Medulla oblongata (tissue), 1 donor: ENCODE results near the gene TRH.
"Not testable (repeated sequence)": the region's sequence is repeated elsewhere in the genome, so short reads cannot be mapped to it uniquely, and the experiment has no call there.

Source experiments
- DNase-seq: peaks from one replicate; pipeline ENCODE4 v3.0.0-alpha.2; 2015; ENCODE audit errors: extremely low spot score

TRH gene

DNA sequence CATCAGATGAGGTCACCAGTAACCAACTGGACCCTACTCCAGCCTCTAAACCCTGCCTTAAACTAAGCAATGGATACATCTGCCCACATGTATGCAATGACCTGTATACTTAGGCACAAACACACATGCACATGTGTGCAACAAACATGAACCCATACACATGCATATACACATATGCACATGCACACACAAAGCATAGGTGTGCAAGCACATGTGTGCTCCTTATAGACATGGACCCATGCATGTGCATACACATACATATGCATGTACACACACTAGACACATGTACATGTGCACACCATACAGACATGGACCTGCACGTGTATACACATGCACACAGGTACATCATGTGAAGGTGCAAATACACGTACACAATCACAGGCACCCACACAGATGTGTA is 8.6 kb upstream of the TRH start:
- no peak for DNase-seq

DNA sequence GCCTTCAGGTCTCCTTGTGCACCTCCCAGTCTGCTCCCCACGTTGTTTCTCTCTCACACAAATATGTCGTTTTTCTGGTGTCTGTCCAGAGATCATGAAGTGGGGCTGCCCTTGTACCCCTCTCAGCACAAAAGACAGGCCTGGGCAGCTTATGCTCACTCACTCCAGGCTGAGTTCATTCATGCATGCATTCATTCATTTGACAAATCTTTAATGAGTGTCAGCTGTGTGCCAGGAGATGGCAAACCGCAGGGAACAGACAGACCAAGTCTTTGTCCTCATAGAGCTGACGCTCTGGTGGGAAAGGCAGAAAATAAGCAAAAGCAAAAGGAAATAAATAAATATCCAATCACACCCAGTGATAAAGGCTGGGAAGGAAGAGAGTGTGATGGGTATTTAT is 7.6 kb upstream of the TRH start:
- no peak for DNase-seq

DNA sequence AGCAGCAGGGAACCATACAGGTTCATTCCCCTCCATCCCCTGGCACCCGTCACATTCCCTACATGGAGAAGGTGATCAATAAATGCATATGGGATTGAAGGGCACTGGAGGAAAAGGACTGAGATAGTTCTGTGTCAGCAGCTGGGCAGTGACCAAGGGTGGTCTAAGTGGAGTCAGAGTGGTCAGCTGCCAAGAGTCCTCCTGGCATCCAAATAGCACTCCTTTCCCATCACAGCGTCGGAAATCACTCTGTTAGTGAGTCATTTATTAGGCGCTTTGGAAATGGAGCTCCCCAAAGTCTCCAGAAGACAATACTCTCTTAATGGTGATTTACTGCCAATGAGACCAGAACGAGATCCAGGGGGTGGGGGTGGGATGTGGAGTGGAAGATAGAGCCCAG is 6.8 kb upstream of the TRH start:
- DNase-seq, result no peak

DNA sequence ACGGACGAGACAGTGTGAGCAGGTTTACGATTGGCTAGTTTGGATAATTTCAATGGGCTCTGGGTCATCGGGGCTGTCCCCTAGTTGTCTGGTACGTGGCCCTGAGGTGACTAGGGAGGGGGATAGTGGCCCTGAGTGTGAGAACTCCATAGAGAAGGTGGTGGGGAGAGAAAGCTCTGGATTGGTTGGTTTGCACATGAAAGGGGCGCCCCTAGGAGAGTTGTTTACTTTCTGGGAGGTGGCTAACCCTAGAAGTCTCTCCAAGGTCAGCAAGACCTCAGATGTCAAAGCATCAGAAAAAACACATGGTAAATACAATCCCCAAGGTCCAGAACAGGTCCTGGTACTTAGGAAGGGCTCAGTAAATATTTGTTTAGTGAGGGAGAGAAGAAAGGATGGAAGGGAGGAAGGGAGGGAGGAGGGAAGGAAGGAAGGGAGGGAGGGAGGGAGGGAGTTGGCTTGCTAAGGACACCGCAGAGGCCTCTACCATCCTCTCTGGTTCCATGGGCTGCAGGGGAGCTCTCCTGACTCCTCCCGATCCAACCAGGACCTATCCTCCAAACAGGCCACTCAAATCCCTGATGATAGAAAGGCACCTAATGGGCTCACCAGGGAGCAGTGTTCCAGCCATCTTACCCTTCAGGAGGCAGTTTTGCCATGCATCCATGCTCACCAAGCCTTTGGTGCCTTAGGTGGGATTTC is 3.0 kb upstream of the TRH start:
- DNase-seq, result no peak

DNA sequence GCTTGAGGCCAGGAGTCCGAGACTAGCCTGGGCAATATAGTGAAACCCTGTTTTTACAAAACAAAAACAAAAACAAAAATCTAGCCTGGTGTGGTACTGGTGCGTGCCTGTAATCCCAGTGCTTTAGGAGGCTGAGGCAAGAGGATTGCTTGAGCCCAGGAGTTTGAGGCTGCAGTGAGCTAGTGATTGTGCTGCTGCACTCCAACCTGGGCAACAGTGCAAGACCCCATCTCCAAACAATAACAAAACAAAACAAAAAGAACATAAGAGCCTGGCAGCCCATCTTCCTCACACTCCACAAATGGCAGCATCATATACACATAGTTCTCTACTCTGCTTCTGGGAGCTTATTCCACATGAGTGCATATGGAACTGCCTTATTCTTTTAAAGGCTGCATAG is 2.2 kb upstream of the TRH start:
- DNase-seq, result no peak

DNA sequence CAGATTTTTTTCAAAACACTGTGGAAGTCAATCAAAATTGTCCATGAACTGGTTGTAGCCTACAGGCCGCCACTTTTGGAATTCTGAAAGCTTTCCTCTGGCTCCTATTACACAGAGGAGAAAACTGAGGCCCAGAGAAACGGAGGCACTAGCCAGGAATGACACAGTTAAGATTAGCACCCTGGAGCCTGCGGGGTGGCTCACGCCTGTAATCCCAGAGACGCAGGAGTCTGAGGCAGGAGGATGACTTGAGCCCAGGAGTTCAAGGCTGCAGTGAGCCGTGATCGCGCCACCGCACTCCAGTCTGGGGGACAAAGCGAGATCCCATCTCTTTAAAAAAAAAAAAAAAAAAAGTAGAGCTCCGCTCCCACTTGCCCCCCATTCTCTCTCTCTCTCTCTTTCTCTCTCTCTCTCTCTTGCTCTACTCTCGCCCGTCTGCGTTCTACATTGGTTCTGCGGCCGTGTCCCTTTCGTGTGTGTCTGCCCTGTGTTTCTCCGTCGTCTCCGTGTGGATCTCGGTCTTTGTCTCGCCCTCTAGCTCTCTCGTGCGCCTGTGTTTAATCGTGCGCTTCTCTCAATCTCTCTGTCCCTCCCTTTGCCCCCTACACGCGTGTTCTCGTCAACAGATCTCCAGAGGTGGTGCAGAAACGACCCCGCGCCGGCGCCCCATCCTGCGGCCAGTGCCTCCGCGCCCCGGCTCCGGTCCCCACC is 512 bp upstream of the TRH start:
- DNase-seq, result no peak

DNA sequence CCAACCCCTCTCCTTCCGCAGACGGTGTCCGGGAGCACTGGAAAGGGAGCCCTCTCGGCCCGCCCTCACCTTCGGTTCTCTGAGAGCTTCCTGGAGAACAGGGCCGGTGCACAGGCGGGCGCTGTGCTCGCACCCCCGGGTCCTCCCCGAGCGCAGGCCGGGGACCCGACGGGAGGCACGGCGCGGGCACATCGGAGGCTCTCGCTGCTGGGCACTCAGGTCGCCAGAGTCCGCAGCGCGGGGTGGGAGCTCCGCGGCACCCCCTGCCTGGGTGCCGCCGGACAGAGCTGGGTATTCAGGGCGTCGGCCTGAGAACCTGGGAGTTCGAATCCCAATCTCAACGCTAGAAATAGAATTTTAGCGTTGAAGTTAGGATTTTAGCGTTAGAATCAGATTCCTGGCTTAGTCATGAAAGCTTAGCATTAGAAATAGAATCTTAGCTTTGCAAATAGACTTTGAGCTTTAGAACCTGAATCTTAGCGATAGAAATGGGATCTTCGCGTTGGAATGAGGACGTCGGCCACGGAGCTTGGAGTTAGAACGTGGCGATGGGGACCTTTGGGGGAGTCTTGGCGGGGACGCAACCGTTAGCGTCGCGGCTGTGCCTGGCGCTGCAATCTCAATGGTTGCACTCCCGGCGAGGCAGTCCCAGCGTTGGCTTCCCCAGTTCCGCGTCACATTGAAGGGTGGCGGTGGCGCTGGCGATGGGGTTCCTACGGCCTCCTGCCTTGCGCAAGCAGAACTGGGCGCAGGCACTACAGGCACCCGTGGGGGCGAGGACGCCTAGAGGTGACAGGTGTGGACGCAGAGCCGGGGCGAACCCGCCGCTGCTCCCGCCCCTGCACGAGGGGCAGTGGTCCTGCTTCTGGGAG is 549 bp downstream of the TRH start:
- DNase-seq, result peak; percentile 11

DNA sequence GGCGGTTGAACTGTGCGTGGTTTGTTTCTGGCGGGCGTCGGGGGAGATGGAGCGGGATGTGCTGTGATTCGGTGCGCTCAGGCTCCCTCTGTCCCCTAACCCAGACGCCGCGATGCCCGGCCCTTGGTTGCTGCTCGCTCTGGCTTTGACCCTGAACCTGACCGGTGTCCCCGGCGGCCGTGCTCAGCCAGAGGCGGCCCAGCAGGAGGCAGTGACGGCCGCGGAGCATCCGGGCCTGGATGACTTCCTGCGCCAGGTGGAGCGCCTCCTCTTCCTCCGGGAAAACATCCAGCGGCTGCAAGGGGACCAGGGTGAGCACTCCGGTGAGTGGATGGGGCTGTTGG is 1.2 kb downstream of the TRH start:
- DNase-seq, result no peak

DNA sequence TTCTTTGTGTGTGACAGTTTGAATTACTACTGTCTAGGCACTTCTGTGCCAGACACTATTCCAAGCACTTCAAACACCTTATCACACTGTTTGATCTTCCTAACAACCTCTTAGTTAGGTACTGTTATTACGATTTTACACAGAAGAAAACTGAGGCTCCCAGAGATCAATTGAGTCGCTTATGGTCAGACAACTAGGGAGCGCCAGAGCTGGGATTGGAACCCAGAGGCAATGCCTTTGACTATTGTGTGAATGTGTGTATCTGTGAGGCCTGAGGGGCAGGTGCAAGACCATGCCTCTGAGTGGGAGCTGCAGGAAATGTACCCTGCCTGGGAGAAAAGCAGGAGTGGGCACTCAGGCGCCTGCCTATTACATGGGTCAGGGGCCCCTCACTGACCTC is 1.8 kb downstream of the TRH start:
- no peak for DNase-seq

DNA sequence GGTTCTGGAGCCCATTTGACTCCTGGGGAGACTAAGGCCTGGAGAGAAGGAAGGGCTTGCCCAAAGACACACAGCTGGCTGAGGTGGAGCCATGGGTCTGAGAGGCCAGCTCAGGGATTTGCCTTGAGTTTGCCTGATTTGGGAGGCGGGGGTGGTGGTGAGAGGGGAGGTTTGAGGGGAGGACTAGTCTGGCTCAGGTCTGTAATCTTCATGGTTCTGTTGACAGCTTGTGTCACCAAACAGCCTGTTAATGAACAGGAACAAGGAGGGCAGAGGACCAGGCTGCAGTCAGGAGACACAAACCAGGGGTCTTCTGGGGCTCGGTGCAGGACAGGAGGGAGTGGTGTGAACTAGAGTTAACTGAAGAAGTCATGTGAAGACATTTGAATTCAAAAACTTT is 3.6 kb downstream of the TRH start:
- DNase-seq, result no peak

DNA sequence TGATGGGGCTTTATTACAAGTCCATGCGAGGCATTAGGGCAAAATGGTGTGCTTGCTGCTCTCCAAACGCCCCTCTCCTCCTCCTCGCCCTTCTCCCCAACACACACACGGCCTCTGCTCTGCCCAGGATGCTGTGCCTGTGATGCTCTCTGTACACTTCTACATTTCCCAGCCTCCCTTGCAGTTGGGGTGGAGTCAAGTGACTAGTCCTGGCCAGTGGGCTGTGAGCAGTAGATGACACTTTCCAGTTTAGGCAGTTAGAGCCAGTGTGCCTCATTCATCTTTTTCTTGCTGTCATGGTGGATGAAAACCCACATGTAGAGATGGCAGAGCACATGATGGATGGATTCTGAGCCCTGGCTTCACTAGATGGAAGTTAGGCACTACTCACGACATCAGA is 5.4 kb downstream of the TRH start:
- DNase-seq, result no peak

DNA sequence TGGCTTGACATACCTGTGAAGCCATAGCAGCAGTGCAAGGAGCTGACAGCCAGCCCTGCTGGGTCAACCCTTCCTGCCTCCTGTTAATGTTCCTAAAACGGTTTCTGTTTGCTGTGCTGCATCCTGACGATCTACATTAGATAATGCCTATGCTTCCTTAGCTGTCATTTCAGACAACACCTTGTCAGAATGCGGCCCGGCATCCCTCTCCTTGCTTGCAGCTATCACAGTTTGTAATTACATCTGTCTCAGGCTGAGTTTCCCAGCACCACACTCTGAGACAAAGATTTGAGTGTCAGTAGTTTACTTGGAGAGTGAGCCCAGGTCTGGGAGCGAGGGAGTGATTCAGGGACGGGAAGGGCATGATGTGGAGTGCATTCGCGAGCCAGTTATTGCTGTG is 9.0 kb downstream of the TRH start:
- DNase-seq, result no peak

DNA sequence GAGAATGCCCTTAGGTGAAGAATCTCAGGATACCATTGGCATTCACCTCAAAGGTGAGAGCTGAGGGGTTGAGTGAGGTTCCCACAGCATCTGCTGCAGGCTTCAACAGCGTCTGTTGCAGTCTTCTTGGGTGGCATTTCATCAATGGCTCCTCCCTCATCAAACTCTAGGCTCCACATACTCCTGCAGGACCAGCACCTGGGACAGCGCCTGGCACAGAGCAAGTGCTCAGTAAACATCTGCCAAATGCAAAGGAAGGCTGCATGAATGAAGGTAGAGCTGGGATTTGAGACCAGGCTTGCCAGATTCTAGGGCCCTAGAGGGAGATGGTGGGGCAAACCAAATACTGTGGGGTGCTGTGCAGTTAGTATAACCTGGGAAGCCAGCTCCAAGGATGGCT is 9.6 kb downstream of the TRH start:
- DNase-seq, result no peak

DNA sequence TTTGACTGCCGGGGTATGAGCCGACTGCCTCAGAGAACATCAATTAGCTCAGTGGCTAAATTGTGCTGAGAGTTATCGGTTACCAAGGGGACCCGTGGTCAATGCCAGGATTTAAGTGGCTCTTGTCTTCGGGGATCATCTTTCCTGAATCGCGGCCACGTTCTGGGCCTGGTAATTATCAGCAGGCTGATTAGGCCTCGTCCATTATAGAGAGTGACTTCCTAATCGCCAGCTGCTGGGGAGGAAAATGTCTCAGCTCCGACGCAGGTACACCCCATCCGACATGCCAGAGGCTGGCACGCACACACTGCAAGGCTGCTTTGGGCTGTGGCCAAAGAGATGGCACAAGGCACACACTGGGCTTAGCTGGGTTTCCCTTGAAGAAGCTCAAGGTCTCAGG is 10.6 kb downstream of the TRH start:
- no peak for DNase-seq

DNA sequence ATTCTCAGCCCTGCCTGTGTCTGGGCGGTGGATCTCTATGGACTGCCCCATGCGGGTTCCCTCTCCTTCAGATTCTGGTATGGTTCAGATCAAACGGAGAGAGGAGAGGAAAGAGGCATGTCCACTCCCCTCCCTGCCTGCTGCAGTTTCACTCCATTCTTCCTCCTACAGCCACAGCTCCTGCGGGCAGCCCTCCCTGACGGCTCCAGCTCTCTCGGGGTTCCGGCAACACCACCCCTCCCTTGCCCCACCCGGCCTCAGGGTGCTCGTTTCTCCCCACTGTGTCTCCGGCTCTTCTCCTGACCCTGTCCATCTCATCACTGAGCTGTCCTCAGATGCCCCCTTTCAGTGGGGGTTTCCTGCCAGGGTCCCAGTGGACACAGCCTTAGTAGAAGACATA is 13.9 kb downstream of the TRH start:
- no peak for DNase-seq

DNA sequence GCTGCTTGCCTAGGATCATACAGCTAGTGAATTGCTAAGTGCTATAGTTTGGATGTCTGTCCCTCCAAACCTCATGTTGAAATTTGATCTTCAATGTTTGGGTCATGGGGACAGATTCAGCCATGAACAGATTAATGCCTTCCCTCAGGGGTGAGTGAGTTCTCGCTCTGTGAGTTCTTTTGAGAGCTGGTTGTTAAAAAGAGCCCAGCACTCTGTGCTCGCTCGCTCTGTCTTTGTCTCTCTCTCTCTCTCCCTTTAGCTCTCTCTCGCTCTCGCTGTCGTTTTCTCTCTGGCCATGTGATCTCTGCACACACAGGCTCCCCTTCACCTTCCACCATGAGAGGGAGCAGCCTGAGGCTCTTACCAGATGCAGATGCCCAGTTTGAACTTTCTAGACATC is 14.9 kb downstream of the TRH start:
- peak; percentile 14 for DNase-seq

DNA sequence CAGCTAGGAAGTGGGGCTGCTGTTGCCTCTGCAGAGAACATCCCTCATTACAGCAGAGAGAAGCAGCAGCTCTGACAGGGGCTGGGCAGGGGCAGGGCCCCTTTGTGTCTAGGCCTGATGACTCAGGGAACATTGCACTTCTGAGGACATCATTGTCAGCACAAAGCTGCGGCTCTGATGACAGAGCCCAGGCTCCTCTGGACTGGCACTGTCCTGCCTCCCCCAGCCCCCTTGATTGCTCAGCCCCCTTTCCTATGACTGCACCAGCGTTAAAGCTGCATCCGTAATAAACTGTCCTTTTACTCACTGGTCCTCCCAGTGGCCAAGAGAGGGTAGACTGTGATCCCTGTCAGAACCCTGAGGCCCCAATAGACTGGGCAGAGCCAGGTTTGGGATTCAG is 18.3 kb downstream of the TRH start:
- no peak for DNase-seq

DNA sequence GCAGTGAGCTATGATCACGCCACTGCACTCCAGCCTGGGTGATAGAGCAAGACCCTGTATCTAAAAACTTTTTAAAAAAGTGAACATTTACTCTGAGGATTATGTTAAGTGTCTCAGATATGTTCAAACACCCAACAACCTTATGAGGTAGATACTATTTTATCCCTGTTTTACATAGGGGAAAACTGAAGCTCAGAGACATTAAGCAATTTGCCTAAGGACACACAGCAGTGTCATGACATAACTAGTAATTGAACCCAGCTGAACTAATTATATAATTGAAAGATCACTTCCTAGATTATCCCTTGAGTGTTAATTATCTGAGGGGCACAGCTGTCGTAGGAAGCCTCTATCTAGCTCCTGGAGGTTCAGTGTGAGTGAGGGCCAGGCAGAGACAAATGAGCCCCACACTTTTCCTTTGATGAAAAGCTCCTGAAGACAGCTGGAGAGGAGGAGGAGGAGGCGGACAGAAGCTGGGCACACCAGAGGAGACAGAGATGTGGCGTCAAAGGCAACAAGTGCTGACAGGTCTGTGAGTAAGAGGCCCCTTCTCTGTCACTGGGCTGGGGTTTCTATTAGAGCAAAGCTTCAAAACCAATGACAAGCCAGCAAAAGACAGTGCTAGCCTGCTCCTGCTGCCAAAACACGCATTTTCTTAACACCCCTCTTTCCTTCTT is 20.5 kb downstream of the TRH start:
- DNase-seq, result no peak

DNA sequence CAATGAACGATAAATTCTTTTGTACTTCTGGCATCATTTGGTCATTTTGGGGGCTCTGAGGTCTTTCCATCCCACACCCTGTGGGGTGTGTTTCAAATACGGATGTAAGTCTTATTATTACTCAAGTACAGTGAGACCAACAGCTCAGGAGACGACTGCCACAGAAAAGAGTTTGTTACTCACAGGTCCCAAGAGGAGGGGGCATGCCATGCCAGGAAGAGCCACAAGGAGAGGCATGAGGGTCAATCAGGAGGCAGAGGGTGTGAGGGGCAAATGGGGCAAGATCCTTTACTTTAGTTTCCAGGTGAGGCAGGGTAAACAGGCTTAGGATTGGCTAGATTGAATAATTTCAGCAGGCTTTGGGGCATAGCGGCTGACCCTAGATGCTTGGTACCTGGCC is 21.6 kb downstream of the TRH start:
- no peak for DNase-seq

DNA sequence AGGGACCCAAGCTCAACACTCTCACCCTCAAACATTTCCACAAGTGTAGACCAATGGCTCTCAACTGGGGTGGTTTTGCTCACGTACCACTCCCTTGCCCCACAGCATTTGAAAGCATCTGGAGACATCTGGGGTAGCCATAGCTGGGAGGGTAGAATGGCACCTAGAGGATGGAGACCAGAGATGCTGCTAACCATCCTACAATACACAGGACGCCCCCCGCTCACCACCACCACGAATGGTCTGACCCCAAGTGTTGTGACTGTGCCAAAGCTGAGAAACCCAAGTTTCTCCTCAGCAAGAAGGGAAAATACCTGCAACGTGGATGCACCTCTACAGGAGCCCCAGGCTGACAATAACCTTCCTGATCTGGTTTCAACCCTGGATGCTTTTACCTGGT is 24.7 kb downstream of the TRH start:
- DNase-seq, result not testable (repeated sequence)

DNA sequence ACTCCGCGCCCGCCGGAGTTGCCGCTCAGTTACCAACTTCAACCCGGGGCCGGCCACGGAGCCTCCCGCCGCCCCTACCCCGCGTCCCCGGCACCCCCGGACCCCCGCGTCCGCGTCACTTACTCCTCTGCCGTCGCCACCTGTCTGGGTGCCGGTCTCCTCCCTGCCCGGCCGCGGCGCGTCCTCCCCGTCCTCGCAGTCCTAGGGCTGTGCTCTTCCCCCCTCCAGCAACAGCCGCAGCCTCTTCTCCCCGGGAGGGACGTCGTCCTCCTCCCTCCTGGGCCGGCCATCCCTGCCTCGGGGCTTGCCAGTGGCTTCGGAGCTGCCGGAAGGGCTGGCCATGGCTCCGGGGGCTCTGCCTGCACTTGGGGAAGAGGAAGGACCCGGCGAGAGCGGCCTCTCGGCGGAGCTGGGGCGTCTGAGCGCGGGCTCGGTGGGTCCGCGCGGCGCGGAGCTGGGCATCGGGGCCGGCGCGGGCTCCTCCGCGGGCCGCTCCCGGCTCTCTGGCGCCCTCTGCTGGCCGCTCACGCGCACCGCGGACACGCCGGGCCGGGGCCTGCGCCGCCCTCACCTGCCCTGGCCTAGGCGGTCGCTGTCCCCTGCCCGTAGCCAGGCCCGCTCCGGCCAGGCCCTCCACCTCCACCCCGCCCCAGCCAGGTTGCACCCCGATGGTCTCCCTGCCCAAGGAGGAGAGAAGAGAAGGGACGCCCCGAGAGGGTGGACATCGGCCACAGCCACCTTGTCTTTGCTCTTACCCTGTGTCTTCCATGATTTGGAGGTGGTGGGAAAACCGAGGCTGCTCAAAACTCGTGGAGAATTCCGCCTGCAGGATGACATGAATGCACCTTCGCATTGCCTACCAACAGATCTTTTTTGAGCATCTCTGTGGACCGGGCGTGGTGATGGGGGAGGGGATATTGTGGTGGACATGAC is 28.4 kb downstream of the TRH start:
- DNase-seq, result peak; percentile 18
